Measurements from ENCODE around the gene EIF4G1. TPM values are rescaled to one million over a fixed set of nuclear protein-coding genes. Genes with fewer than 3 reads are reported as not detected.
"Not testable (repeated sequence)": the region's sequence is repeated elsewhere in the genome, so short reads cannot be mapped to it uniquely, and the experiment has no call there.

Gene EIF4G1, protein sequence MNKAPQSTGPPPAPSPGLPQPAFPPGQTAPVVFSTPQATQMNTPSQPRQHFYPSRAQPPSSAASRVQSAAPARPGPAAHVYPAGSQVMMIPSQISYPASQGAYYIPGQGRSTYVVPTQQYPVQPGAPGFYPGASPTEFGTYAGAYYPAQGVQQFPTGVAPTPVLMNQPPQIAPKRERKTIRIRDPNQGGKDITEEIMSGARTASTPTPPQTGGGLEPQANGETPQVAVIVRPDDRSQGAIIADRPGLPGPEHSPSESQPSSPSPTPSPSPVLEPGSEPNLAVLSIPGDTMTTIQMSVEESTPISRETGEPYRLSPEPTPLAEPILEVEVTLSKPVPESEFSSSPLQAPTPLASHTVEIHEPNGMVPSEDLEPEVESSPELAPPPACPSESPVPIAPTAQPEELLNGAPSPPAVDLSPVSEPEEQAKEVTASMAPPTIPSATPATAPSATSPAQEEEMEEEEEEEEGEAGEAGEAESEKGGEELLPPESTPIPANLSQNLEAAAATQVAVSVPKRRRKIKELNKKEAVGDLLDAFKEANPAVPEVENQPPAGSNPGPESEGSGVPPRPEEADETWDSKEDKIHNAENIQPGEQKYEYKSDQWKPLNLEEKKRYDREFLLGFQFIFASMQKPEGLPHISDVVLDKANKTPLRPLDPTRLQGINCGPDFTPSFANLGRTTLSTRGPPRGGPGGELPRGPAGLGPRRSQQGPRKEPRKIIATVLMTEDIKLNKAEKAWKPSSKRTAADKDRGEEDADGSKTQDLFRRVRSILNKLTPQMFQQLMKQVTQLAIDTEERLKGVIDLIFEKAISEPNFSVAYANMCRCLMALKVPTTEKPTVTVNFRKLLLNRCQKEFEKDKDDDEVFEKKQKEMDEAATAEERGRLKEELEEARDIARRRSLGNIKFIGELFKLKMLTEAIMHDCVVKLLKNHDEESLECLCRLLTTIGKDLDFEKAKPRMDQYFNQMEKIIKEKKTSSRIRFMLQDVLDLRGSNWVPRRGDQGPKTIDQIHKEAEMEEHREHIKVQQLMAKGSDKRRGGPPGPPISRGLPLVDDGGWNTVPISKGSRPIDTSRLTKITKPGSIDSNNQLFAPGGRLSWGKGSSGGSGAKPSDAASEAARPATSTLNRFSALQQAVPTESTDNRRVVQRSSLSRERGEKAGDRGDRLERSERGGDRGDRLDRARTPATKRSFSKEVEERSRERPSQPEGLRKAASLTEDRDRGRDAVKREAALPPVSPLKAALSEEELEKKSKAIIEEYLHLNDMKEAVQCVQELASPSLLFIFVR (N-terminal part only)
- total RNA-seq = 520 and 529 TPM in 2 replicates
- long read RNA-seq, partial matches to known transcripts = 63 of 70 reads
- long read RNA-seq, other reads (novel, unspliced or antisense) = 6 of 70 reads

GRCh38 chr3:184314363-184314699 lies at the start of gene EIF4G1:
Gene EIF4G1 (plus strand): TSS chr3:184314606. CDS start chr3:184315797, 1,191 bp downstream.
- no peak for TF ChIP-seq CTCF (conservative IDR thresholded peaks at IDR 0.05)
- H3K27ac Mint-ChIP-seq (ENCODE audit: unreplicated experiment) = peak within 1 kb of the TSS; percentile 67
- no peaks in the 10 kb centered on the region for H3K27me3 Mint-ChIP-seq (ENCODE audit: low read depth)
- peaks cover 17% of the 10 kb centered on the region for H3K36me3 Mint-ChIP-seq (ENCODE audit: low read depth)
- H3K4me3 Mint-ChIP-seq = peak within 1 kb of the TSS; percentile 92
- peaks cover 32% of the 10 kb centered on the region for H3K4me1 Mint-ChIP-seq
- H3K9me3 Mint-ChIP-seq = no peaks in the 10 kb centered on the region
- DNase-seq (ENCODE audit: low read depth, low spot score) = peak; percentile 86

GRCh38 chr3:184267249-184267648 lies 47.2 kb upstream of the EIF4G1 start:
- DNase-seq (ENCODE audit: low read depth, low spot score); H3K4me3 Mint-ChIP-seq; H3K9me3 Mint-ChIP-seq; H3K4me1 Mint-ChIP-seq; H3K27ac Mint-ChIP-seq (ENCODE audit: unreplicated experiment); H3K36me3 Mint-ChIP-seq (ENCODE audit: low read depth): not testable (repeated sequence)
- peaks cover 67% of the 10 kb centered on the region for H3K27me3 Mint-ChIP-seq (ENCODE audit: low read depth)

GRCh38 chr3:184272269-184272668 lies 42.1 kb upstream of the EIF4G1 start:
- no peak overlapping the region for H3K27ac Mint-ChIP-seq (ENCODE audit: unreplicated experiment)
- no peaks in the 10 kb centered on the region for H3K4me1 Mint-ChIP-seq
- H3K36me3 Mint-ChIP-seq (ENCODE audit: low read depth) = no peaks in the 10 kb centered on the region
- H3K9me3 Mint-ChIP-seq = no peaks in the 10 kb centered on the region
- TF ChIP-seq CTCF (conservative IDR thresholded peaks at IDR 0.05) = no peak
- no peak for DNase-seq (ENCODE audit: low read depth, low spot score)
- H3K4me3 Mint-ChIP-seq = no peak overlapping the region
- H3K27me3 Mint-ChIP-seq (ENCODE audit: low read depth) = peaks cover 40% of the 10 kb centered on the region

DNA sequence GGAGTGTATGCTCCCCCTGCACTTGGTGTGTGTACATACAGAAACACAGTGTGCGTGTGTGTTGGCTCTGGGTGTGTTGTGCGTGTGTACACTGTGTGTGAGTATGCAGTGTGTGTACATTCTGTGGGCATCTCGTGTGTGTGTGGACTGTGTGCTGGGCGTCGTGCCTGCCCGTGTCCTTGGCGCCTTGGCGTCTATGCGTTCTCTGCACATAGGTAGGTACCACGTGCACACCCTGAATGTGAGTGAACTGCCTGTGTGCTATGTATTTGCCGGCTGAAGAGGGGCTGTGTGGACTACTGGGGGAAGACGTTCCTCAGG lies 39.1 kb upstream of the EIF4G1 start:
- no peaks in the 10 kb centered on the region for H3K36me3 Mint-ChIP-seq (ENCODE audit: low read depth)
- peaks cover 37% of the 10 kb centered on the region for H3K27me3 Mint-ChIP-seq (ENCODE audit: low read depth)
- no peaks in the 10 kb centered on the region for H3K9me3 Mint-ChIP-seq
- no peak for TF ChIP-seq CTCF (conservative IDR thresholded peaks at IDR 0.05)
- no peaks in the 10 kb centered on the region for H3K4me1 Mint-ChIP-seq
- H3K27ac Mint-ChIP-seq (ENCODE audit: unreplicated experiment) = peak overlapping the region; percentile 37
- no peak for DNase-seq (ENCODE audit: low read depth, low spot score)
- H3K4me3 Mint-ChIP-seq = no peak overlapping the region

DNA sequence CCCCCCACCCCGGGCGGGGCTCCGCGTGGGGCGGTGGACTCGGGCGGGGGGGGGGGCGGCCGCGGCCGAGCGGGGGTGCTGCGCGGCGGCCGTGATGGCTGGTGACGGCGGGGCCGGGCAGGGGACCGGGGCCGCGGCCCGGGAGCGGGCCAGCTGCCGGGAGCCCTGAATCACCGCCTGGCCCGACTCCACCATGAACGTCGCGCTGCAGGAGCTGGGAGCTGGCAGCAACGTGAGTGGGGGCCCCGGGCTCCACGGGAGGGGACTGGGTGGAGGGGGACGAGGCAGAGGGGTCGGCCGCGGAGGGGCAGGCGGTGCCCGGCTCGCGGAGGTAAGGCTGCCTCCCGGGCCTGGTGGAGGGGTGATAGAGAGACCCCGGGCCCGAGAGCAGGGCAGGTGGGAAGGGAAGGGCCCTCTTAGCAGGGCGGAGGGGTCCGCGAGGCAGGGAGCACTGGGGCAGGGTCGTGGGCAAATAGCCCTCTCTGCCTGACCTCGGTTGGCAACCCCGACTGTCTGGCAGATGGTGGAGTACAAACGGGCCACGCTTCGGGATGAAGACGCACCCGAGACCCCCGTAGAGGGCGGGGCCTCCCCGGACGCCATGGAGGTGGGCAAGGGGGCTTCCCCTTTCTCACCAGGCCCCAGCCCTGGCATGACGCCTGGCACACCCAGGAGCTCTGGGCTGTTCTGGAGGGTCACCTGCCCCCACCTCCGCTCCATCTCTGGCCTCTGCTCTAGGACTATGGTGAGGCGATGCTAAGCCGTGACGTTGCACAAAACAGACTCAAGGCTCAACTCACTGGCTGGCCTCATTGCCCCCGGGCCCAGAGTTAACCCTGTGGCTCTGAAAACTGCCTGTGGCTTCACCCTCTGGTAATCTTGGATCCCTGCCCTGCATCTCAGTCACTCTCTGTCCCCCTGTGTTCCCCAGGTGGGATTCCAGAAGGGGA lies 38.2 kb upstream of the EIF4G1 start, which contains the start of gene ECE2:
ECE2 (plus strand) TSS at position 62 of the 950 bp plus-strand sequence; CDS start at position 194, 132 bp downstream.
- Mint-ChIP-seq H3K9me3 (no peaks in the 10 kb centered on the region), H3K27me3 (ENCODE audit: low read depth) (peaks cover 36% of the 10 kb centered on the region), H3K27ac (ENCODE audit: unreplicated experiment) (peak within 1 kb of the TSS; percentile 37), H3K4me3 (no peak within 1 kb of the TSS), H3K36me3 (ENCODE audit: low read depth) (no peaks in the 10 kb centered on the region), H3K4me1 (no peaks in the 10 kb centered on the region)
- TF ChIP-seq CTCF (conservative IDR thresholded peaks at IDR 0.05) = no peak
- no peak for DNase-seq (ENCODE audit: low read depth, low spot score)

Measured in neural crest cell (in vitro differentiated cells).